H1 (cell line): ENCODE measurements around the gene TXNDC11. TPM values are rescaled to one million over a fixed set of nuclear protein-coding genes. Genes with fewer than 3 reads are reported as not detected.

Experiments used
- CTCF ChIA-PET: fragments of 300-600 bp; sonication (Branson Sonifier 250); formaldehyde crosslinking; loops from one replicate; lab custom pipeline; 2021; ENCODE audit not compliant: partially characterized antibody; lab: Charles Lee
- POLR2A ChIA-PET: fragments of 300-600 bp; sonication (Branson Sonifier 250); formaldehyde crosslinking; loops from one replicate; lab custom pipeline; 2021; ENCODE audit warnings: inconsistent platforms; ENCODE audit not compliant: partially characterized antibody; lab: Charles Lee
- DNase-seq, 2 experiments: peaks; one replicate each; pipeline versions ENCODE4 v3.0.0 to v3.0.0-alpha.2; 2010 to 2022; ENCODE audit warnings: low spot score in 2 of 2, low read depth in 1 of 2, mixed read lengths in 1 of 2
- FAIRE-seq: peaks from 2 replicates; lab custom pipeline; 2011; peaks lifted over from hg19 to GRCh38; lab: Jason Lieb, UNC
- H2AFZ ChIP-seq: 2 replicates; pipeline ENCODE4 v1.8.1; 2012; ENCODE audit warnings: low read length, inconsistent platforms
- H2AK5ac ChIP-seq: 2 replicates; pipeline ENCODE4 v1.6.1; 2013; ENCODE audit warnings: low read depth, low read length
- H2BK120ac ChIP-seq: replicated peaks from 2 replicates; pipeline ENCODE3; 2013; ENCODE audit warnings: low read depth, low read length, inconsistent platforms
- H2BK12ac ChIP-seq: 2 replicates; pipeline ENCODE4 v1.6.1; 2013; ENCODE audit warnings: low read depth, low read length
- H2BK15ac ChIP-seq: 2 replicates; pipeline ENCODE4 v1.6.1; 2013; ENCODE audit warnings: low read length
- H2BK20ac ChIP-seq: 2 replicates; pipeline ENCODE4 v1.6.1; 2013; ENCODE audit warnings: low read length
- H2BK5ac ChIP-seq: 2 replicates; pipeline ENCODE4 v1.6.1; 2013; ENCODE audit warnings: low read depth, low read length
- H3K14ac ChIP-seq: 2 replicates; pipeline ENCODE4 v1.6.1; 2013; ENCODE audit warnings: inconsistent platforms; ENCODE audit not compliant: insufficient read length
- H3K18ac ChIP-seq: 2 replicates; pipeline ENCODE4 v1.6.1; 2013; ENCODE audit warnings: low read length; ENCODE audit errors: extremely low read depth
- H3K23ac ChIP-seq: 2 replicates; pipeline ENCODE4 v1.6.1; 2013; ENCODE audit warnings: inconsistent platforms; ENCODE audit not compliant: insufficient read length
- H3K23me2 ChIP-seq: 2 replicates; pipeline ENCODE4 v1.6.1; 2013; ENCODE audit warnings: low read depth, low read length
- H3K27ac ChIP-seq: 2 replicates; pipeline ENCODE4 v1.6.1; 2011; ENCODE audit warnings: low read depth, low read length, inconsistent platforms
- H3K27me3 ChIP-seq, 4 experiments: replicated peaks in 1 of 4; 1 replicate in 1 of 4; 2 replicates in 3 of 4; pipeline versions ENCODE4 v1.6.1 to v1.8.1; 2011 to 2013; ENCODE audit warnings: low read length in 3 of 4, mild to moderate bottlenecking in 3 of 4, inconsistent platforms in 2 of 4, mixed read lengths in 2 of 4, moderate library complexity in 1 of 4; ENCODE audit not compliant: control insufficient read depth in 3 of 4, insufficient read depth in 3 of 4; ENCODE audit errors: extremely low read depth in 1 of 4
- H3K36me3 ChIP-seq, 4 experiments: 2 replicates each; pipeline versions ENCODE4 v1.6.1 to v1.8.1; 2011 to 2013; ENCODE audit warnings: mild to moderate bottlenecking in 4 of 4, low read length in 3 of 4, moderate library complexity in 2 of 4, control low read depth in 1 of 4, inconsistent platforms in 1 of 4; ENCODE audit not compliant: insufficient read depth in 4 of 4, control insufficient read depth in 2 of 4
- H3K4ac ChIP-seq: replicated peaks from 2 replicates; pipeline ENCODE3; 2013; ENCODE audit warnings: low read length, low read depth, mixed read lengths, inconsistent platforms; ENCODE audit not compliant: insufficient read length
- H3K4me1 ChIP-seq, 4 experiments: replicated peaks in 1 of 4; 1 replicate in 1 of 4; 2 replicates in 3 of 4; pipeline versions ENCODE4 v1.6.1 to v1.8.1; 2011 to 2013; ENCODE audit warnings: low read length in 3 of 4, inconsistent platforms in 2 of 4, mixed read lengths in 1 of 4; ENCODE audit not compliant: insufficient read depth in 4 of 4, control insufficient read depth in 3 of 4
- H3K4me2 ChIP-seq, 2 experiments: 2 replicates each; pipeline versions ENCODE4 v1.6.1 to v1.8.1; 2011 to 2013; ENCODE audit warnings: low read depth in 2 of 2, low read length in 2 of 2, control low read depth in 1 of 2, inconsistent platforms in 1 of 2, mild to moderate bottlenecking in 1 of 2; ENCODE audit not compliant: insufficient read depth in 1 of 2
- H3K4me3 ChIP-seq, 4 experiments: fragments of 200-600, 300-600 bp in 1 of 4; sonication (generic), shearing (Covaris generic), sonication (Bioruptor Twin) in 1 of 4; 2 replicates each; pipeline versions ENCODE4 v1.5.1 to v1.8.1; 2011 to 2016; ENCODE audit warnings: low read length in 4 of 4, low read depth in 3 of 4, control low read depth in 2 of 4, inconsistent platforms in 2 of 4, mild to moderate bottlenecking in 2 of 4, mixed read lengths in 1 of 4, moderate library complexity in 1 of 4; ENCODE audit not compliant: insufficient read depth in 2 of 4; ENCODE audit errors: extremely low read depth in 1 of 4
- H3K56ac ChIP-seq: replicated peaks from 2 replicates; pipeline ENCODE3; 2013; ENCODE audit warnings: low read depth, mild to moderate bottlenecking, mixed read lengths, low read length, inconsistent platforms; ENCODE audit not compliant: insufficient read length
- H3K79me1 ChIP-seq: 2 replicates; pipeline ENCODE4 v1.6.1; 2013; ENCODE audit warnings: low read depth, low read length, control low read depth
- H3K79me2 ChIP-seq, 2 experiments: 2 replicates each; pipeline versions ENCODE4 v1.6.1 to v1.8.1; 2012 to 2013; ENCODE audit warnings: low read length in 2 of 2, mild to moderate bottlenecking in 2 of 2, inconsistent platforms in 1 of 2; ENCODE audit not compliant: insufficient read depth in 2 of 2, control insufficient read depth in 1 of 2
- H3K9ac ChIP-seq, 4 experiments: replicated peaks in 1 of 4; 1 replicate in 1 of 4; 2 replicates in 3 of 4; pipeline versions ENCODE4 v1.6.1 to v1.8.1; 2011 to 2013; ENCODE audit warnings: low read depth in 3 of 4, low read length in 3 of 4, control low read depth in 2 of 4, mild to moderate bottlenecking in 2 of 4, moderate library complexity in 2 of 4, inconsistent platforms in 1 of 4; ENCODE audit errors: extremely low read depth in 1 of 4
- H3K9me3 ChIP-seq, 2 experiments: 2 replicates each; pipeline versions ENCODE4 v1.6.1 to v1.8.1; 2012 to 2013; ENCODE audit warnings: mild to moderate bottlenecking in 2 of 2, moderate library complexity in 2 of 2, control low read depth in 1 of 2, inconsistent platforms in 1 of 2, low read depth in 1 of 2, low read length in 1 of 2, mixed read lengths in 1 of 2; ENCODE audit not compliant: insufficient read depth in 2 of 2
- H4K20me1 ChIP-seq, 2 experiments: replicated peaks in 1 of 2; 2 replicates each; pipeline versions ENCODE3 to v1.8.1; 2011 to 2013; ENCODE audit warnings: inconsistent platforms in 2 of 2, low read length in 2 of 2, mild to moderate bottlenecking in 1 of 2; ENCODE audit not compliant: insufficient read depth in 2 of 2, control insufficient read depth in 1 of 2
- H4K5ac ChIP-seq: 2 replicates; pipeline ENCODE4 v1.6.1; 2013; ENCODE audit warnings: low read length, low read depth, mixed read lengths, inconsistent platforms; ENCODE audit not compliant: insufficient read length
- H4K8ac ChIP-seq: 2 replicates; pipeline ENCODE4 v1.8.0; 2013; ENCODE audit warnings: mild to moderate bottlenecking, moderate library complexity, low read length, inconsistent platforms; ENCODE audit not compliant: insufficient read depth; ENCODE audit errors: extremely low read depth
- H4K91ac ChIP-seq: replicated peaks from 2 replicates; pipeline ENCODE3; 2013; ENCODE audit warnings: low read length, mixed read lengths, inconsistent platforms; ENCODE audit not compliant: insufficient read length
- BACH1 ChIP-seq: IDR thresholded peaks from 2 replicates; pipeline ENCODE4 v1.6.1; 2012; ENCODE audit warnings: low read length, improper control_type of control experiment
- PHF8 ChIP-seq: fragments of 200-600 bp; sonication (generic); conservative IDR thresholded peaks from 2 replicates; pipeline ENCODE4 v1.7.1; 2012; ENCODE audit warnings: low read depth, mild to moderate bottlenecking, inconsistent platforms, low read length, moderate library complexity
- SIRT6 ChIP-seq: IDR thresholded peaks from one replicate; pipeline ENCODE4 v1.7.1; 2012; ENCODE audit warnings: low read length, inconsistent platforms
- SUZ12 ChIP-seq: fragments of 200-600 bp; sonication (generic); IDR thresholded peaks from 2 replicates; pipeline ENCODE4 v1.6.1; 2012; ENCODE audit warnings: mild to moderate bottlenecking, inconsistent platforms, low read length, moderate library complexity, mixed read lengths
- WGBS, 2 experiments: shearing (Covaris generic) in 1 of 2; methylation state at CpG; one replicate each; pipeline versions ENCODE4 v1.1.6 to v1.1.7; 2013 to 2015; ENCODE audit warnings: low lambda C conversion rate in 2 of 2, mixed read lengths in 2 of 2, inconsistent platforms in 1 of 2, low coverage in 1 of 2, missing lambda C conversion rate in 1 of 2; ENCODE audit not compliant: insufficient replicate concordance in 2 of 2, insufficient coverage in 1 of 2, insufficient read length in 1 of 2; ENCODE audit errors: extremely low coverage in 1 of 2, missing lambda C conversion rate in 1 of 2; 5-methylcytosine and 5-hydroxymethylcytosine counted together
- polyA plus RNA-seq, 7 experiments: library from polyadenylated mRNA; depleted of rRNA in 3 of 7; stranded (reverse) in 5 of 7; unstranded in 2 of 7; fragments of >200 nt in 5 of 7; fragments of 200-250 nt in 2 of 7; gene quantifications; 1 replicate in 5 of 7; 2 replicates in 1 of 7; 4 replicates in 1 of 7; pipeline versions ENCODE4 v1.2.1 to v1.2.3, GENCODE V29; 2011 to 2013; ENCODE audit warnings: missing spikeins in 2 of 7, mixed read lengths in 2 of 7
- total RNA-seq: library from RNA; stranded (reverse); fragmentation: NEBNext Ultra II Directional; extraction: Animal tissue kit (Norgen Biotek cat#: 25700); gene quantifications from 2 replicates; pipeline ENCODE4 v1.2.1, GENCODE V29; 2021
- TF ChIP-seq, protein P1 (sequence below): IDR thresholded peaks from 2 replicates; pipeline ENCODE4 v1.6.1; 2011; ENCODE audit warnings: low read depth, mild to moderate bottlenecking, low read length; ENCODE audit not compliant: insufficient read depth
- TF ChIP-seq, protein P2 (sequence below), 3 experiments: IDR thresholded peaks; 1 replicate in 2 of 3; 2 replicates in 1 of 3; pipeline versions ENCODE4 v1.5.1 to v1.6.1; 2011; ENCODE audit warnings: low read length in 3 of 3, mild to moderate bottlenecking in 3 of 3, inconsistent platforms in 2 of 3, low read depth in 1 of 3, moderate library complexity in 1 of 3; ENCODE audit not compliant: insufficient read depth in 1 of 3; ENCODE audit errors: control extremely low read depth in 1 of 3
- TF ChIP-seq, protein P3 (sequence below): IDR thresholded peaks from 2 replicates; pipeline ENCODE4 v1.6.1; 2012; ENCODE audit warnings: inconsistent platforms

Gene TXNDC11
- total and polyA plus RNA-seq, 2 of the 8 experiments (the other 6 are each of a cell fraction or from before 2014, with no cell fraction given), result 13.5 to 13.8 TPM

DNA sequence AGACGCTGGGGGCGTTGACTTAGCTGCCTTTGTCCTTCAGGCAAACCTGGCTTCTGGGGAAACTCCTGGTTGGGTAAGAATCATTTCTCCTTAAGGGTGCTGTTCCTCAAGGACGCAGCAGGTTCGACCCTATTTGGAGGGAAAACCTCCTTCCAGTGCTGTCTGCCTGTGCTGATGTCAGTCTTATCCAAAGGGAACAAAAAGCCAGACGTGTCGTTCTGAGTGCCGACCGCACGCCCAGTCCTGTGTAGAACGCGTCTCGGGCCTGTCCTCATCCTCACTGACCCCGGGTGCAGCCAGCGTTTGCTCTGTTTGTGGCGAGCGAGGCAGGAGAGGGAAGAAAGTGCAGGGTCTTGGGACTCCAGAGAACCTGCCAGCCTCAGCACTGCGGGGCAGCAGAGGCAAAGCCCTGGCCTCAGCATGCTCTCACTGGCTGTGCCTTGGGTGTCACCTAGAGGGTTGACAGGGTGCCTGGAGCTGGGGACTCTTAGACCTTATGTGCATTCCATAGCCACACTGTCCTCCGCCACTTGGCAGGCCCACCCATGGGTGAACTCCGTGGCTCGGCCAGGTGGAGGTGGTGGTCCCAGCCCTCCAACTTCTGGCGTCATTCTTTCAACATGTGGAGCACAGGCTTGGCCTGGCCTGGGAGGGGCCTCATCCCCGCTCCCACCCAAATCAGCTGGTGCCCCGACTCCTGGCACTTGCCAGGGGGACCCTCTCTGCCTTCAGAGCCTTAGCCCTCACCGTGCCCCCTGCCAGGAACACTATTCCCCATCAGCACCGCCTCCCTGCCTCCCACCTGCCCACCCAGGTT lies 68.4 kb downstream of the TXNDC11 start:
- H2BK20ac ChIP-seq, result no peak overlapping the region
- 88% methylated on average over 24 of the region's 25 CpGs; no CpG with 5 or more reads in 1 of the 2 experiments for WGBS, 2 experiments
- no peak overlapping the region for H4K91ac ChIP-seq
- no peak overlapping the region for H2BK12ac ChIP-seq
- no peak overlapping the region for H2AFZ ChIP-seq
- no peak overlapping the region for H3K4ac ChIP-seq
- H3K9ac ChIP-seq, result no peak overlapping the region
- no peaks in the 10 kb centered on the region for H3K9me3 ChIP-seq
- H3K56ac ChIP-seq, result no peak overlapping the region
- no peak for DNase-seq
- H3K4me2 ChIP-seq, result no peak overlapping the region
- no peaks in the 10 kb centered on the region; a peak in 1 of 7 replicates for H3K27me3 ChIP-seq
- peaks cover 10 to 60% of the 10 kb centered on the region in 2 experiments for H3K79me2 ChIP-seq
- H3K36me3 ChIP-seq, result peaks cover 6 to 32% (median 24%) of the 10 kb centered on the region in 4 experiments; a peak in 6 of 8 replicates
- H3K23me2 ChIP-seq, result no peaks in the 10 kb centered on the region; the same call in 1 of the 2 replicates
- no peak overlapping the region for H3K23ac ChIP-seq
- ChIA-PET CTCF (interaction anchor here (0.5 to 2.5 kb wide), 5 partner anchors 15 to 704 kb away, joined by 3 to 9 read pairs (median 3); no protein-coding TSS in a partner anchor), POLR2A (interaction anchor here (1.3 to 2.9 kb wide), 2 partner anchors 9 to 38 kb away, joined by 3 to 6 read pairs; no protein-coding TSS in a partner anchor)
- H2BK15ac ChIP-seq, result no peak overlapping the region
- no peak overlapping the region for H3K18ac ChIP-seq
- no peak overlapping the region for H2AK5ac ChIP-seq
- FAIRE-seq, result no peak
- no peak overlapping the region for H2BK120ac ChIP-seq
- no peak overlapping the region for H3K14ac ChIP-seq
- H3K4me1 ChIP-seq, result peaks cover 5 to 28% (median 21%) of the 10 kb centered on the region in 4 experiments
- peak overlapping the region; percentile 36; the same call in 1 of the 2 replicates for H4K8ac ChIP-seq
- H3K27ac ChIP-seq, result 0 out of 2 replicates have a peak overlapping the region, but pooled peaks have one; percentile 28
- no peak overlapping the region for H4K5ac ChIP-seq
- H3K79me1 ChIP-seq, result peaks cover 30% of the 10 kb centered on the region
- no peak overlapping the region for H3K4me3 ChIP-seq
- no peak overlapping the region for H2BK5ac ChIP-seq
- H4K20me1 ChIP-seq, result peaks cover 34 to 73% of the 10 kb centered on the region in 2 experiments
- TF ChIP-seq SUZ12, result no peak
- TF ChIP-seq, protein P1, sequence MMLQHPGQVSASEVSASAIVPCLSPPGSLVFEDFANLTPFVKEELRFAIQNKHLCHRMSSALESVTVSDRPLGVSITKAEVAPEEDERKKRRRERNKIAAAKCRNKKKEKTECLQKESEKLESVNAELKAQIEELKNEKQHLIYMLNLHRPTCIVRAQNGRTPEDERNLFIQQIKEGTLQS, result no peak
- TF ChIP-seq PHF8, result no peak
- TF ChIP-seq, protein P2, sequence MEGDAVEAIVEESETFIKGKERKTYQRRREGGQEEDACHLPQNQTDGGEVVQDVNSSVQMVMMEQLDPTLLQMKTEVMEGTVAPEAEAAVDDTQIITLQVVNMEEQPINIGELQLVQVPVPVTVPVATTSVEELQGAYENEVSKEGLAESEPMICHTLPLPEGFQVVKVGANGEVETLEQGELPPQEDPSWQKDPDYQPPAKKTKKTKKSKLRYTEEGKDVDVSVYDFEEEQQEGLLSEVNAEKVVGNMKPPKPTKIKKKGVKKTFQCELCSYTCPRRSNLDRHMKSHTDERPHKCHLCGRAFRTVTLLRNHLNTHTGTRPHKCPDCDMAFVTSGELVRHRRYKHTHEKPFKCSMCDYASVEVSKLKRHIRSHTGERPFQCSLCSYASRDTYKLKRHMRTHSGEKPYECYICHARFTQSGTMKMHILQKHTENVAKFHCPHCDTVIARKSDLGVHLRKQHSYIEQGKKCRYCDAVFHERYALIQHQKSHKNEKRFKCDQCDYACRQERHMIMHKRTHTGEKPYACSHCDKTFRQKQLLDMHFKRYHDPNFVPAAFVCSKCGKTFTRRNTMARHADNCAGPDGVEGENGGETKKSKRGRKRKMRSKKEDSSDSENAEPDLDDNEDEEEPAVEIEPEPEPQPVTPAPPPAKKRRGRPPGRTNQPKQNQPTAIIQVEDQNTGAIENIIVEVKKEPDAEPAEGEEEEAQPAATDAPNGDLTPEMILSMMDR (IDR thresholded peaks at IDR 0.05; ENCODE audit: control extremely low read depth in 1 of 3, insufficient read depth in 1 of 3, low read depth in 1 of 3, low read length in 3 of 3), result no peak
- TF ChIP-seq, protein P3, sequence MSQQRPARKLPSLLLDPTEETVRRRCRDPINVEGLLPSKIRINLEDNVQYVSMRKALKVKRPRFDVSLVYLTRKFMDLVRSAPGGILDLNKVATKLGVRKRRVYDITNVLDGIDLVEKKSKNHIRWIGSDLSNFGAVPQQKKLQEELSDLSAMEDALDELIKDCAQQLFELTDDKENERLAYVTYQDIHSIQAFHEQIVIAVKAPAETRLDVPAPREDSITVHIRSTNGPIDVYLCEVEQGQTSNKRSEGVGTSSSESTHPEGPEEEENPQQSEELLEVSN, result no peak
- TF ChIP-seq BACH1, result no peak
- TF ChIP-seq SIRT6, result no peak
